Fibroblast of mammary gland (primary cell): ENCODE data around the gene LRBA.

Source experiments
- DNase-seq: peaks from one replicate; pipeline ENCODE4 v3.0.0-alpha.2; 2010; ENCODE audit warnings: low read depth
- H3K4me3 ChIP-seq: 2 replicates; pipeline ENCODE4 v1.5.1; 2011; ENCODE audit warnings: low read depth, mild to moderate bottlenecking, low read length, moderate library complexity; ENCODE audit not compliant: control insufficient read depth
- CTCF ChIP-seq: conservative IDR thresholded peaks from 2 replicates; pipeline ENCODE4 v1.5.1; 2011; ENCODE audit warnings: low read depth, low read length, inconsistent platforms; ENCODE audit not compliant: control insufficient read depth, insufficient read depth

LRBA gene

GRCh38 chr4:150624055-150624454 is 391.0 kb downstream of the LRBA start:
- TF ChIP-seq CTCF = no peak
- no peak overlapping the region for H3K4me3 ChIP-seq
- no peak for DNase-seq

DNA sequence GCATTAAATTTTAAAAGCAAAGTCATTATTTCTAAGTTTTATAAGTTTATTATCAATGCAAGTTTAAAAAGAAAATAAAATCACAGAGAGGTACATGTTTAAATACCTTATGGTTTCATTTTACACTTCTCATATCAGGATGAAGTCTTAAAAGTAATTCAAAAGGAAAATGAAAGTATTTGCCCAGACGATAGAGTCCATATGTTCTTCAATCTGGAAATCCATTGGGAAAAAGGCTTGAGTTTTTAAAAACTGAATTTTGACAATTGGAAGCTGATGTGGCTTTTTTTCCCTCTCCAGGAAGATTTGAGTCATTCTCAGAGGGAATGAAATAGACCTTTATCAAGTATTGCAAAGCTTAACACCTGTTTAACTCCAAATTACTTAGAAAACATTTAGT is 396.0 kb downstream of the LRBA start:
- DNase-seq = peak; percentile 12
- no peak overlapping the region for H3K4me3 ChIP-seq

GRCh38 chr4:150609131-150609530 is 406.0 kb downstream of the LRBA start:
- no peak overlapping the region for H3K4me3 ChIP-seq

More for the DNA sequence above, 396.0 kb downstream of the LRBA start:
- no peak for TF ChIP-seq CTCF

DNA sequence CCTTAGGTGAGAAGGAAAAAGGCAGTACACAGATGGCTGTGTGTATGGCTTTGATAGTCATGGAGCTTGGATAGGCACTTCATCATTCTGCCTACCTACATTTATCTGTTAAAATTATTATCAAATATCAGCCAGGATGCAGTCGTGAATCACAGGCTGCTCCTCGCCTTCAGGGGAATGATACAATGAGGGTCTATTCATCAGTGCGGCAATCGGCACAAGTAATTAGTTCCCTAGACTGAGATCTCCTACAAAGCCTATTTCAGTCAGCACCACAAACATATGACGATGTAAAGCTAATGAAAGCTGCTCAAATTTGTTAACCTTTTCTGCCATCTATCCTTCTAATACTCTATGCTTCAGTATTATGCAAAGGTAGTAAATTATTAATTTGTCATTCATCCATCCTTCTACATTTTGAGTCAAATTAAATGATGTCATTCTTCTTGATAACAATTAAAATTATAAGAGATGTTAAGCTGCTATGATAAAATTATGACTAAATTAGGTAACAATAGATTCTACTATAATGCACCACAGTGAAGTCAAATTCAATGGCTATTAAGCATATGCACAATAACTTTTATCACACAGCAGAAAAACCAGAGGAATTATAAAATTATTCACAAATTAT is 414.2 kb downstream of the LRBA start:
- no peak for TF ChIP-seq CTCF
- H3K4me3 ChIP-seq = no peak overlapping the region
- no peak for DNase-seq

More at GRCh38 chr4:150609131-150609530, 406.0 kb downstream of the LRBA start:
- DNase-seq = peak; percentile 18
- no peak for TF ChIP-seq CTCF

GRCh38 chr4:150599547-150599946 is 415.5 kb downstream of the LRBA start:
- TF ChIP-seq CTCF = no peak
- DNase-seq = no peak
- H3K4me3 ChIP-seq = no peak overlapping the region

- H3K4me3 ChIP-seq = no peak overlapping the region
- no peak for DNase-seq
- no peak for TF ChIP-seq CTCF
Observed at GRCh38 chr4:150598909-150599308, 416.2 kb downstream of the LRBA start.

DNA sequence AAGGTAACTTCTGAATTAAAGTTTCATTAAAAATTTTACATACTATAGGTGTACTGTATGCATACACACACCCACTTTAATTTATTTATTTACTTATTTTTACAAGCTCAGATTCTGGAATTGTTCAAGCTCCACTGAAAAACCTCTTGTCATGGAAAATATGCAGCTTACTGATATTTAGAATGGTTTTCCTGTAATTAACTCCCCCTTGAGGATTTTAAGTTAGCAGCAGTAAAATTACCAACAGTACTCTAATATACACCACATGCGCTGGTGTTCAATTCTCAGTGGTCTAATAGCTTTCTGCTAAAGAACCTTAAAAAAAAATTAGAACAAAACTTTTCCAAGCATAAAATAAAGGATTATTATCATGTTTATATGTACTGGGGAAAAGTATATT is 421.1 kb downstream of the LRBA start:
- peak; percentile 27 for TF ChIP-seq CTCF
- peak; percentile 34 for DNase-seq
- no peak overlapping the region for H3K4me3 ChIP-seq
